MM.1S (cell line): ENCODE measurements around the gene CNGA3.

Experiments used
- DNase-seq: peaks from one replicate; pipeline ENCODE4 v3.0.0-alpha.2; 2015
- H2AFZ ChIP-seq: fragments of 300-600 bp; sonication (generic); 2 replicates; pipeline ENCODE4 v1.6.0; 2016; ENCODE audit warnings: antibody characterized with exemption, low read length
- H3F3A ChIP-seq: fragments of 300-600 bp; sonication (generic); 2 replicates; pipeline ENCODE4 v1.6.1; 2016; ENCODE audit warnings: mild to moderate bottlenecking, antibody characterized with exemption, low read length, moderate library complexity, mixed read lengths; ENCODE audit not compliant: insufficient read depth
- H3K27ac ChIP-seq: fragments of 300-600 bp; sonication (generic); 2 replicates; pipeline ENCODE4 v1.5.1; 2016; ENCODE audit warnings: mild to moderate bottlenecking, low read length
- H3K27me3 ChIP-seq: fragments of 300-600 bp; sonication (generic); replicated peaks from 2 replicates; pipeline ENCODE4 v1.6.0; 2016; ENCODE audit warnings: low read length; ENCODE audit not compliant: insufficient read depth
- H3K36me3 ChIP-seq: fragments of 300-600 bp; sonication (generic); replicated peaks from 2 replicates; pipeline ENCODE4 v1.6.1; 2016; ENCODE audit warnings: mild to moderate bottlenecking, low read length, mixed read lengths; ENCODE audit not compliant: insufficient read depth
- H3K4me1 ChIP-seq: fragments of 300-600 bp; sonication (generic); 2 replicates; pipeline ENCODE4 v1.6.1; 2016; ENCODE audit warnings: low read length, mixed read lengths
- H3K4me2 ChIP-seq: fragments of 300-600 bp; sonication (generic); 2 replicates; pipeline ENCODE4 v1.6.0; 2016; ENCODE audit warnings: low read depth, low read length
- H3K4me3 ChIP-seq: fragments of 300-600 bp; sonication (generic); 2 replicates; pipeline ENCODE4 v1.5.1; 2016; ENCODE audit warnings: low read length, mixed read lengths
- H3K79me2 ChIP-seq: fragments of 300-600 bp; sonication (generic); 2 replicates; pipeline ENCODE4 v1.6.1; 2016; ENCODE audit warnings: mixed run types, low read length, mixed read lengths
- H3K9ac ChIP-seq: fragments of 300-600 bp; sonication (generic); 2 replicates; pipeline ENCODE4 v1.6.1; 2016; ENCODE audit warnings: low read length, mixed read lengths
- H3K9me2 ChIP-seq: fragments of 300-600 bp; sonication (generic); replicated peaks from 2 replicates; pipeline ENCODE4 v1.6.1; 2016; ENCODE audit warnings: mild to moderate bottlenecking, low read length, mixed read lengths; ENCODE audit not compliant: insufficient read depth
- H3K9me3 ChIP-seq: fragments of 300-600 bp; sonication (generic); replicated peaks from 2 replicates; pipeline ENCODE4 v1.6.1; 2016; ENCODE audit warnings: mild to moderate bottlenecking, low read length, mixed read lengths; ENCODE audit not compliant: insufficient read depth
- H4K20me1 ChIP-seq: fragments of 300-600 bp; sonication (generic); 2 replicates; pipeline ENCODE4 v1.6.1; 2016; ENCODE audit warnings: mild to moderate bottlenecking, low read length, moderate library complexity, mixed read lengths; ENCODE audit not compliant: insufficient read depth
- CTCF ChIP-seq: fragments of 300-600 bp; sonication (generic); IDR thresholded peaks from 2 replicates; pipeline ENCODE4 v1.5.1; 2016; ENCODE audit warnings: antibody characterized with exemption, low read length, mixed read lengths
- EZH2 ChIP-seq: fragments of 300-600 bp; sonication (generic); optimal IDR thresholded peaks from 2 replicates; pipeline ENCODE3; 2017; ENCODE audit warnings: low read depth, mild to moderate bottlenecking, antibody characterized with exemption, low read length, mixed read lengths
- EZH2phosphoT487 ChIP-seq: fragments of 300-600 bp; sonication (generic); IDR thresholded peaks from 2 replicates; pipeline ENCODE4 v1.6.1; 2018; ENCODE audit warnings: antibody characterized with exemption, low read length

The CNGA3 gene

GRCh38 chr2:98357849-98358248, 11.6 kb downstream of the CNGA3 start:
- DNase-seq = no peak
- Histone ChIP-seq H3K4me1 (no peaks in the 10 kb centered on the region), H3K79me2 (no peaks in the 10 kb centered on the region), H3K9ac (no peak overlapping the region), H2AFZ (no peak overlapping the region), H3K9me2 (no peaks in the 10 kb centered on the region), H3F3A (no peaks in the 10 kb centered on the region), H3K27me3 (no peaks in the 10 kb centered on the region), H3K9me3 (no peaks in the 10 kb centered on the region), H4K20me1 (no peaks in the 10 kb centered on the region), H3K4me3 (no peak overlapping the region), H3K36me3 (no peaks in the 10 kb centered on the region), H3K27ac (no peak overlapping the region), H3K4me2 (no peak overlapping the region)
- no peak for TF ChIP-seq EZH2
- no peak for TF ChIP-seq CTCF
- TF ChIP-seq EZH2phosphoT487 = no peak

- no peak for DNase-seq
- Histone ChIP-seq H4K20me1 (no peaks in the 10 kb centered on the region), H3K27ac (no peak overlapping the region)
Measured at GRCh38 chr2:98359986-98360385, 13.7 kb downstream of the CNGA3 start.

GRCh38 chr2:98367721-98368120, 21.5 kb downstream of the CNGA3 start:
- TF ChIP-seq EZH2 (no peak), EZH2phosphoT487 (no peak), CTCF (no peak)
- H3K79me2 ChIP-seq = no peaks in the 10 kb centered on the region
- no peaks in the 10 kb centered on the region for H3K9me3 ChIP-seq
- H3K27me3 ChIP-seq = no peaks in the 10 kb centered on the region
- H3K4me2 ChIP-seq = no peak overlapping the region
- H3F3A ChIP-seq = no peaks in the 10 kb centered on the region
- no peak for DNase-seq
- no peaks in the 10 kb centered on the region for H3K4me1 ChIP-seq
- no peaks in the 10 kb centered on the region for H3K9me2 ChIP-seq
- no peaks in the 10 kb centered on the region for H3K36me3 ChIP-seq
- H3K27ac ChIP-seq = no peak overlapping the region
- H3K9ac ChIP-seq = no peak overlapping the region
- H4K20me1 ChIP-seq = no peaks in the 10 kb centered on the region
- H3K4me3 ChIP-seq = no peak overlapping the region
- no peak overlapping the region for H2AFZ ChIP-seq

More at GRCh38 chr2:98359986-98360385, 13.7 kb downstream of the CNGA3 start:
- no peaks in the 10 kb centered on the region for H3K27me3 ChIP-seq
- no peaks in the 10 kb centered on the region for H3K9me3 ChIP-seq
- no peaks in the 10 kb centered on the region for H3F3A ChIP-seq
- H3K4me2 ChIP-seq = no peak overlapping the region
- no peaks in the 10 kb centered on the region for H3K4me1 ChIP-seq
- no peaks in the 10 kb centered on the region for H3K9me2 ChIP-seq
- H3K9ac ChIP-seq = no peak overlapping the region
- no peak overlapping the region for H3K4me3 ChIP-seq
- TF ChIP-seq EZH2 = no peak
- no peak for TF ChIP-seq EZH2phosphoT487
- no peak for TF ChIP-seq CTCF
- H3K36me3 ChIP-seq = no peaks in the 10 kb centered on the region
- H2AFZ ChIP-seq = no peak overlapping the region
- no peaks in the 10 kb centered on the region for H3K79me2 ChIP-seq
